Activated CD4-positive, alpha-beta T cell treated with anti-CD3 and anti-CD28 coated beads, Interleukin-2, amount 10 ng/mL, durations not matched to agents 24 days and 14 days (primary cell): ENCODE results near the gene FHIP2A. TPM values are rescaled to one million over a fixed set of nuclear protein-coding genes. Genes with fewer than 3 reads are reported as not detected.
"Not testable (repeated sequence)": the region's sequence is repeated elsewhere in the genome, so short reads cannot be mapped to it uniquely, and the experiment has no call there.

Experiments
- DNase-seq: peaks from one replicate; pipeline ENCODE4 v3.0.0; 2022
- H3K27ac Mint-ChIP-seq: one replicate; pipeline ENCODE4 v1.8.0; 2022; ENCODE audit warnings: mild to moderate bottlenecking, mixed read lengths
- H3K27me3 Mint-ChIP-seq: one replicate; pipeline ENCODE4 v1.8.0; 2022; ENCODE audit warnings: mixed read lengths
- H3K36me3 Mint-ChIP-seq: one replicate; pipeline ENCODE4 v1.8.0; 2022; ENCODE audit warnings: low read depth, mild to moderate bottlenecking, mixed read lengths
- H3K4me1 Mint-ChIP-seq: one replicate; pipeline ENCODE4 v1.8.0; 2021; ENCODE audit warnings: mixed read lengths
- H3K4me3 Mint-ChIP-seq: one replicate; pipeline ENCODE4 v1.8.0; 2022; ENCODE audit warnings: mild to moderate bottlenecking, moderate library complexity, mixed read lengths
- H3K9me3 Mint-ChIP-seq: one replicate; pipeline ENCODE4 v1.8.0; 2021; ENCODE audit warnings: mixed read lengths
- intact Hi-C: fragments of 100-400 bp; cut with micrococcal nuclease; formaldehyde crosslinking; loops from one replicate; pipeline ENCODE4 v1.15.1; 2023
- total RNA-seq: library from RNA; stranded (reverse); gene quantifications from 2 replicates; pipeline ENCODE4 v1.2.3, GENCODE V29; 2022

The FHIP2A gene, protein sequence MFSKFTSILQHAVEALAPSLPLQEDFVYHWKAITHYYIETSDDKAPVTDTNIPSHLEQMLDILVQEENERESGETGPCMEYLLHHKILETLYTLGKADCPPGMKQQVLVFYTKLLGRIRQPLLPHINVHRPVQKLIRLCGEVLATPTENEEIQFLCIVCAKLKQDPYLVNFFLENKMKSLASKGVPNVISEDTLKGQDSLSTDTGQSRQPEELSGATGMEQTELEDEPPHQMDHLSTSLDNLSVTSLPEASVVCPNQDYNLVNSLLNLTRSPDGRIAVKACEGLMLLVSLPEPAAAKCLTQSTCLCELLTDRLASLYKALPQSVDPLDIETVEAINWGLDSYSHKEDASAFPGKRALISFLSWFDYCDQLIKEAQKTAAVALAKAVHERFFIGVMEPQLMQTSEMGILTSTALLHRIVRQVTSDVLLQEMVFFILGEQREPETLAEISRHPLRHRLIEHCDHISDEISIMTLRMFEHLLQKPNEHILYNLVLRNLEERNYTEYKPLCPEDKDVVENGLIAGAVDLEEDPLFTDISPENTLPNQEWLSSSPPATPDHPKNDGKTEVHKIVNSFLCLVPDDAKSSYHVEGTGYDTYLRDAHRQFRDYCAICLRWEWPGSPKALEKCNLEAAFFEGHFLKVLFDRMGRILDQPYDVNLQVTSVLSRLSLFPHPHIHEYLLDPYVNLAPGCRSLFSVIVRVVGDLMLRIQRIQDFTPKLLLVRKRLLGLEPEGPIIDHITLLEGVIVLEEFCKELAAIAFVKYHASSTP
- 24.2 and 24.7 TPM in 2 replicates for total RNA-seq

DNA sequence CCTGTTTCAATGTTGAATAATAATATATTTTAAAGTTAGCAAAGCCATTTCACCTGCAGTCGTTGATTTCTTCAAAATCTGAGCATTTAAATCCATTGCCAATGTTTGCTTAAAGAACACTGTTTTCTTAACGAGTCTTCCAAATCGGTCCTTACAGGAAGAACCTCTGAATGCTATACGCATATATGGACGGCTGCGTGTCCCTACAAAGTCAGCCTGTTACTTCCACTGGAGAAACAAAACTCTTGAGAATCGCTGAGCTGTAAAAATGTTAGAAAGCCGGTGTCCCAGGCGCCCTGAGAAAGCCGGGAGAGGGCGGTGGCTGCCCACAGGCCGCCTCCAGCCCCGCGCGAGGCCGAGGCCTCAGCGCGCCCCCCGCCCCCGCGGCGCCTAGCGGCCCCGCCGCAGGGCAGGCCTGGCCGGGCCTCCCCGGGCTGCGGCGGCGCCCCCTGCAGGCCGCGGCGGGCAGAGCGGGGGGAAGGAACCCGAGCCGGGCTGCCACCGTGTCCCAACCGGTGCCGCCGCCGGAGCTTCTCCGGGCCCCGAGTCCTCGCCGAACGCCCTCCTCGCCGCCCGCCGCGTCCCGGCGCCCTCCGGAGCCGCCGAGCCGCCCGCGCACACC lies at the start of gene FHIP2A:
FHIP2A (plus strand) TSS at position 488 of the 622 bp plus-strand sequence. CDS start 299 bp downstream, outside the sequence.
- peaks cover 21% of the 10 kb centered on the region for H3K27me3 Mint-ChIP-seq
- peaks cover 17% of the 10 kb centered on the region for H3K36me3 Mint-ChIP-seq
- no peaks in the 10 kb centered on the region for H3K9me3 Mint-ChIP-seq
- peak; percentile 97 for DNase-seq
- peak within 1 kb of the TSS; percentile 91 for H3K4me3 Mint-ChIP-seq
- intact Hi-C loops, result loop anchor here (1.0 kb wide), 1 partner anchor 8 kb away; no protein-coding TSS in a partner anchor
- peak within 1 kb of the TSS; percentile 96 for H3K27ac Mint-ChIP-seq
- H3K4me1 Mint-ChIP-seq, result peaks cover 31% of the 10 kb centered on the region

DNA sequence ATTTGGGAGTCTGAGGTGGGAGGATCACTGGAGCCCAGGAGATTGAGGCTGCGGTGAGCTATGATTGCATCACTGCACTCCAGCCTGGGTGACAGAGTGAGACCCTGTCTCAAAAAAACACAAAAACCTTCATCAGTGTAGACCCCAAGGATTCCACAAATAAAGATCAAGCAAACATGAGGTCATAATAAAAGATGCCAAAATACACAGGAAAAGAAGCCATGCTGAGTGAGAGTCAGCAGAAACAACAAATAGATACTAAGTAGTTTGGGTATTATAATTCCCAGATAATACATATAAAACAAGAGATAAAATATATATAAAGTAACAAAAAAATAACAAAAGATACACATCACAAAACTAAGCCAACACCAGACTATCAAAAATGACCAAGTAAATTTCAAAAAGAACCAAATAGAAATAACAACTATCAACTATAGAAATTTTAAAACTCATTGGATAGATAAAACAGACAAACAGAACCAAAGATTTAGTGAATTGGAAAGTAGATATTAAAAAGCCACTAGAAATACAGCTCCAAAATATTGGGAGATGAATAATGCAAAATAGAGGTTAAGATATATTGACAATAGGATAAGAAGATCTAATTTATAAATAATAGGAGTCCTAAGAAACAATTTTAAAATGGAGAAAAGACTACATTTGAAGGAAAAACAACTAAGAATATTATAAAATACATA lies 48.9 kb upstream of the FHIP2A start:
- no peak for DNase-seq
- peaks cover 2% of the 10 kb centered on the region for H3K4me1 Mint-ChIP-seq
- intact Hi-C loops, result no loop called here
- H3K27me3 Mint-ChIP-seq, result peaks cover 55% of the 10 kb centered on the region
- H3K4me3 Mint-ChIP-seq, result no peak overlapping the region
- H3K9me3 Mint-ChIP-seq, result no peaks in the 10 kb centered on the region
- H3K36me3 Mint-ChIP-seq, result no peaks in the 10 kb centered on the region
- no peak overlapping the region for H3K27ac Mint-ChIP-seq

DNA sequence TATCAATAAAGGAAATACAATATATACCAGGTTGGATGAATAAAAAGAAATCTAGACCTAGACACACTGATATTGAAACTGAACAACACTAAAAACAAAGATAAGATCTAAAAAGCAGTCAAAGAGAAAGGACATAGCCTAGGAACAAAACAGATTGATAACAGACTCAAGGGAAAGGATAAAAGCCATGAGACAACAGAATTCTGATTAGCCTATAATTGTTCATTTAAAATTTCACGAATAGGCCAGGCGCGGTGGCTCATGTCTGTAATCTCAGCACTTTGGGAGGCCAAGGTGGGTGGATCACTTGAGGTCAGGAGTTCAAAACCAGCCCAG lies 48.4 kb upstream of the FHIP2A start:
- no peak for DNase-seq
- Mint-ChIP-seq H3K9me3 (no peaks in the 10 kb centered on the region), H3K4me1 (peaks cover 2% of the 10 kb centered on the region), H3K36me3 (no peaks in the 10 kb centered on the region), H3K27me3 (peaks cover 56% of the 10 kb centered on the region), H3K27ac (no peak overlapping the region), H3K4me3 (no peak overlapping the region)
- intact Hi-C loops, result no loop called here

DNA sequence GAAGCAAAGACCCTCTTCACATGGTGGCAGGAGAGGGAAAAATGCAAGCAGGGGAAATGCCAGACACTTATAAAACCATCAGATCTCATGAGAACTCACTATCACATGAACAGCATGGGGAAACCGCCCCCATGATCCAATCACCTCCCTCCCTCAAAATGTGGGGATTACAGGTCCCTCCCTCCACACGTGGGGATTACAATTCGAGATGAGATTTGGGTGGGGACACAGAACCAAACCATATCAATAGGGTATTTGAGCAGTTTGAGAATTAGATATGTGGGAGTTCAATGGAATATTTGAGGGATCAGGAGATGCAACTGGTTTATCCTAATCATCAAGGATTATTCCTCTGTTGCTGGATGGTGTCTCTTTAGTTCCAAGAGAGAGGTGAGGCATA lies 46.5 kb upstream of the FHIP2A start:
- H3K36me3 Mint-ChIP-seq, H3K9me3 Mint-ChIP-seq, H3K4me1 Mint-ChIP-seq, H3K27ac Mint-ChIP-seq, H3K4me3 Mint-ChIP-seq, intact Hi-C loops: not testable (repeated sequence)
- H3K27me3 Mint-ChIP-seq, result peaks cover 49% of the 10 kb centered on the region
- DNase-seq, result peak; percentile 40

DNA sequence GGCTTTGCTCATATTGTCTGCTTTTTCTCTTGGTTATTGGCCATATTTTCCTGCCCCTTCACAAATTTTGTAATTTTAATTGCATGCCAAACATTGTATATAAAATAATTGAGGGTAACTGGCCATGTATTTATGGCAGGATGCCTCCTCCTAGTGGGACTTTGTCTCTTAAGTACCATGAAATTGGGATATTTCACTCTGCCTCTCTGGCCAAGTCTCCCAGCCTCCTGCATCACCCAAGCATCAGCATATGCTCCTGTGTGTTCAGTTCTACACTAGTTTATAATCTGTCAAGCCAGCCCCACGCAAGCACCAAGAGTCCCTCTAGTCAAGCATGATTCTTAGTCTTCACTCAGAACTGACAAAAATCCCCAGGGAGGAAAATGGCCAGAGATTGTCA lies 44.2 kb upstream of the FHIP2A start:
- intact Hi-C loops, result no loop called here
- Mint-ChIP-seq H3K27me3 (peaks cover 44% of the 10 kb centered on the region), H3K36me3 (no peaks in the 10 kb centered on the region), H3K4me3 (no peak overlapping the region), H3K4me1 (peaks cover 12% of the 10 kb centered on the region), H3K27ac (no peak overlapping the region), H3K9me3 (no peaks in the 10 kb centered on the region)
- DNase-seq, result no peak

DNA sequence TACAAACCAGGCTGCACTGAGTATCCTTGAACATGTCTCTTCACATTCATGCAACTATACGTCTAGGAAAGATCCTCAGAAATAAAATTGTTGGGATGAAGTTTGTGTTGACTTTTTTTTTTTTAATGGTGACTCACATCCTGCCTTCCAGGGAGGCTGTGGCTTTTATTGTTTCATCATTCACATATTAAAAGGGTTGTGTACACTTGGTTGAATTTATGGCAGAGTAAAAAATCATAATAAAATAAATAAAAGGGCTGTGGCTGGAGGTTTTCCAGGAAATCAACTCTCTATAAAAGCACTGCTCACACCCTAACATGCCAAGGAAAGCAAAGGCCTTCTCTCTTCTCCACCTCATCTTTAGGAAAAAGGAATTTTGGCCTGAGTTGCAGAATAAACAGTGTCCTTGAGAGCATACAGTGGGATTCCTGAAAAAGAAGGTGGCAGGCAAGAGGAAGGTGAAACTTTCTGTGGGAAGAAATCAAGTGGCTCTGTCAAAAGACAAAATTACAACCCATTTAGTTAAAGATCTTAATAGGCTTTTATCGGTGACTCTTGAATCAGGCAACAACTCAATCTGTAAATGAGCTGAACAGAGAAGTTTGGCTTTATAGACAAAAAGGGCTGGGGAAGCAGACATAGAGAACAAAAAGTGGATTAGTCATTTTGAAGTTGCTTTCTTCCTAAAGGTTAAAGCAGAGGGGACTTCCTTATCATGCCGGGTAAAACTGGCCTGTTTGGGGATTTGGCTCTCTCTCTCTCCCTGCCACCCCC lies 41.6 kb upstream of the FHIP2A start:
- H3K27ac Mint-ChIP-seq, result no peak overlapping the region

DNA sequence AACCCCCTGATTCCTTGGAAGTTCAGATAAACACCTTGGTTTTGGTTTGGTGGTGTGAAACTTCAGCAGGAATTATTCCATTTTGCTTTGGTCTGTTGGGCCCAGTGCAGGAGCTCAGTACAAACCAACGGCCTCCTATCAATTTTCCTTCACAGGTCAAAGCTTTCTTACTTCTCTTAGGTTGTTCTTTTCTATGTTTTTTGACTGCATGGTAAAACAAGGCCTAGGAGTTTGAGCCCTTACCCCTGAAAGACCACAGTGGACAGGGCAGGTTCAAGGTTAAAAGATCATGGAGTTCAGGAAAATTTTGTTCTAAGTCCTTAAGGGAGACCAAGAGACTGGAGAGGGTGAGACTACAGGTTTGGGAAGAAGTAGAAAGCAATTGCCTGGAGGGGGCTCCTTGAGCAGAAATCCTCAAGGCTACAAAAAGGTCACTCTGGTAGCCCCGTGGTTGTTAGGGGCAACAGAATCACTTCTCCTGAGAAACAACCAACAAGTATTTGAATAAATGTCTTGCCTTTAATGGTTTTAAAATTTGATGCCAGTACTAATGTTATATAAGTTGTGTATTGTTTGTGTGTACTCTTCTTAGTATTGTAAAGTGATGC lies 40.9 kb upstream of the FHIP2A start:
- no peak overlapping the region for H3K4me3 Mint-ChIP-seq
- no peaks in the 10 kb centered on the region for H3K9me3 Mint-ChIP-seq
- intact Hi-C loops, result no loop called here
- peaks cover 10% of the 10 kb centered on the region for H3K4me1 Mint-ChIP-seq
- DNase-seq, result peak; percentile 40
- H3K27ac Mint-ChIP-seq, result no peak overlapping the region
- peaks cover 21% of the 10 kb centered on the region for H3K27me3 Mint-ChIP-seq
- H3K36me3 Mint-ChIP-seq, result no peaks in the 10 kb centered on the region

More for the DNA sequence above, 41.6 kb upstream of the FHIP2A start:
- no peak for DNase-seq
- H3K9me3 Mint-ChIP-seq, result no peaks in the 10 kb centered on the region
- no peaks in the 10 kb centered on the region for H3K36me3 Mint-ChIP-seq
- intact Hi-C loops, result no loop called here
- peaks cover 27% of the 10 kb centered on the region for H3K27me3 Mint-ChIP-seq
- peaks cover 10% of the 10 kb centered on the region for H3K4me1 Mint-ChIP-seq
- H3K4me3 Mint-ChIP-seq, result no peak overlapping the region

DNA sequence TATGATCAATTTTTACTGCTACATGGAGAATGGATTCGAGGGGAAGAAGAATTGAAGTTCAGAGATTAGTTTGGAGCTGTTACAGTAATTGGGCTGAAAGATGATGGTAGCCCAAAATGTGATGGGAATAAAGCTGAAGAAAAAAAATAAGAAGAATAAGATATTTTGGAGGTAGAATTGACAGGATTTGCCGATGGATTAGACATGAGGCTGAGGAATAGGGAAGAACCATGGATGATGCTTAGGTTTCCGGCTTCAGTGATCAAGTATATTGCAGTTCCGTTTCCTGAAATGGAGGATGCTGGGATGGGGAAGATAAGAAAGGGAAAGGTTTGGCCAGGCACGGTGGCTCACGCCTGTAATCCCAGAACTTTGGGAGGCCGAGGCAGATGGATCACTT lies 38.9 kb upstream of the FHIP2A start:
- DNase-seq, result no peak
- Mint-ChIP-seq H3K4me1 (peaks cover 10% of the 10 kb centered on the region), H3K27me3 (peaks cover 7% of the 10 kb centered on the region), H3K27ac (no peak overlapping the region), H3K9me3 (no peaks in the 10 kb centered on the region), H3K36me3 (no peaks in the 10 kb centered on the region), H3K4me3 (no peak overlapping the region)
- intact Hi-C loops, result no loop called here

DNA sequence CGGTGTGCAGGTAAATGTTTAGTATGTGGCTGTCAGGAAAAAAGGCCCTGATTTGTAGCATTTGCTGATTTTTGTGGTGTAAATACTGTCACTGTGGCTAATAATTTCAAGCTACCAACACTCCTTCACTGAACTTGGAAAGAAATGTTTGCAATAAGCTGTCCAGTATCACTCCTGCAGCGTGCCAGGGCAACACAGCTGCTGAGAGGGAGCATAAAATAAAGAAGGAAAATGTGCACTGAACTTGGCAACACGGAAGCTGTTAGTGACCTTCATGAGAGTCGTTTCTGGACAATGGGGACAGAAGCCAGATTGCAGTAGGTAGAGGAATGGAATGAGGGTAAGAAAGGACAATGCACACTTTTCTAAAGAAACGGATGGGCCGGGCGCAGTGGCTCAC lies 37.9 kb upstream of the FHIP2A start:
- Mint-ChIP-seq H3K4me3 (no peak overlapping the region), H3K27me3 (peaks cover 1% of the 10 kb centered on the region), H3K9me3 (no peaks in the 10 kb centered on the region), H3K27ac (no peak overlapping the region), H3K36me3 (no peaks in the 10 kb centered on the region), H3K4me1 (peaks cover 10% of the 10 kb centered on the region)
- peak; percentile 21 for DNase-seq
- intact Hi-C loops, result no loop called here

DNA sequence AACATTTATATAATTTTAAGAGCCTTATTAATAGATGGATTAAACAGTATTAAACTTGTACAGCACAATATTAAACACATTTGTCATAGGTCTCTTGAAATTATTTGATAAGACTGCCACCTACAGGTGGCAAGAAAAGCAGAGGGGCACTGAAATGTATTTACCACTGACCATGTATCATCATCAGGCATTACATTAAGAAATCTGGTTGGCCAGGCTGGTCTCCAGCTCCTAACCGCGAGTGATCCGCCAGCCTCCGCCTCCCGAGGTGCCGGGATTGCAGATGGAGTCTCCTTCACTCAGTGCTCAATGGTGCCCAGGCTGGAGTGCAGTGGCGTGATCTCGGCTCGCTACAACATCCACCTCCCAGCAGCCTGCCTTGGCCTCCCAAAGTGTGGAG lies 35.1 kb upstream of the FHIP2A start:
- intact Hi-C loops, result loop anchor here (1.0 to 2.0 kb wide), 2 partner anchors 316 to 482 kb away; no protein-coding TSS in a partner anchor
- DNase-seq, H3K27me3 Mint-ChIP-seq, H3K36me3 Mint-ChIP-seq, H3K4me3 Mint-ChIP-seq, H3K27ac Mint-ChIP-seq, H3K4me1 Mint-ChIP-seq, H3K9me3 Mint-ChIP-seq: not testable (repeated sequence)

DNA sequence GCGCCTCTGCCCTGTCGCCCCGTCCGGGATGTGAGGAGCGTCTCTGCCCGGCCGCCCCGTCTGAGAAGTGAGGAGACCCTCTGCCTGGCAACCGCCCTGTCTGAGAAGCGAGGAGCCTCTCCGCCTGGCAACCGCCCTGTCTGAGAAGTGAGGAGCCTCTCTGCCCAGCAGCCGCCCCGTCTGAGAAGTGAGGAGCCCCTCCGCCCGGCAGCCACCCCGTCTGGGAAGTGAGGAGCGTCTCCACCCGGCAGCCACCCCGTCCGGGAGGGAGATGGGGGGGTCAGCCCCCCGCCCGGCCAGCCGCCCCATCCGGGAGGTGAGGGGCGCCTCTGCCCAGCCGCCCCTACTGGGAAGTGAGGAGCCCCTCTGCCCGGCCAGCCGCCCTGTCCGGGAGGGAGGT lies 34.4 kb upstream of the FHIP2A start:
- not testable (repeated sequence) for H3K36me3 Mint-ChIP-seq, H3K9me3 Mint-ChIP-seq, DNase-seq, H3K4me3 Mint-ChIP-seq, H3K4me1 Mint-ChIP-seq, H3K27me3 Mint-ChIP-seq, H3K27ac Mint-ChIP-seq
- intact Hi-C loops, result loop anchor here (2.0 kb wide), 1 partner anchor 316 kb away; no protein-coding TSS in a partner anchor

DNA sequence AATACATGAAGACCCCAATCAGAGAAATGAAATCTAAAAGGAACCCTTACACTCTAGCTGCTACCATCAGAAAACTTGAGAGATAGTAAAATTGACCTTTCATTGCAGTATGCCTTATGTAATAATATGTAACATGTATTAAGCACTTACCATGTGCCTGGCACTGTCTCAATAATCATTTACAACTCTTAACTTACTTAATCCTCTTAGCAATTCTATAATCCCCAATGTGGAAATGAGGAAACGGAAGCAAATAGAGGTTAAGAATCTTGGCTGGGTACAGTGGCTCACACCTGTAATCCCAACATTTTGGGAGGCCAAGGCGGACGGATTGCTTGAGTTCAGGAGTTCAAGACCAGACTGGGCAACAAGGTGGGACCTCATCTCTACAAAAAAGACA lies 29.8 kb upstream of the FHIP2A start:
- DNase-seq, result no peak
- Mint-ChIP-seq H3K4me3 (no peak overlapping the region), H3K27me3 (no peaks in the 10 kb centered on the region), H3K36me3 (peaks cover 29% of the 10 kb centered on the region), H3K9me3 (peaks cover 3% of the 10 kb centered on the region), H3K4me1 (peaks cover 3% of the 10 kb centered on the region), H3K27ac (no peak overlapping the region)
- intact Hi-C loops, result no loop called here

DNA sequence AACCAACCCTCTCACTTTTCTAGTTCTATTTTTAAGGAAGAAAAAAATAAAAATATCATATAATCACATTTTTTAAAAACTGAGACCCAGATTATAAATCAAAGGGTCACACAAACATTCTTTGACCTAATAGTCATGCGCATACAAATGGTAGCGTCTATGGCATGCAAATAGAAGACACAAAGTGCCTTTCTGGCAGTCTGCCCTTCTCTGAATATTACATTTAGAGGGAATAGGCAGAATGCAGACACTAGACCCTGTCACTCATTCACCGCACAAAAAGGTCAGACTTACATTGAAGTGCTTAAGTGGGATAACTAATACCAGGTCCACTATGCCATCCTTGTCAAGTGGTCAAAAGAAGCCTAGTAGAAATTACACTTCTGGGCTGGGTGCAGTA lies 26.5 kb upstream of the FHIP2A start:
- no peak for DNase-seq
- intact Hi-C loops, result no loop called here
- Mint-ChIP-seq H3K27me3 (no peaks in the 10 kb centered on the region), H3K36me3 (peaks cover 46% of the 10 kb centered on the region), H3K9me3 (peaks cover 20% of the 10 kb centered on the region), H3K4me3 (no peak overlapping the region), H3K27ac (no peak overlapping the region), H3K4me1 (peaks cover 16% of the 10 kb centered on the region)
